Measurements from ENCODE around the gene NLRC3.

NLRC3 gene

DNA sequence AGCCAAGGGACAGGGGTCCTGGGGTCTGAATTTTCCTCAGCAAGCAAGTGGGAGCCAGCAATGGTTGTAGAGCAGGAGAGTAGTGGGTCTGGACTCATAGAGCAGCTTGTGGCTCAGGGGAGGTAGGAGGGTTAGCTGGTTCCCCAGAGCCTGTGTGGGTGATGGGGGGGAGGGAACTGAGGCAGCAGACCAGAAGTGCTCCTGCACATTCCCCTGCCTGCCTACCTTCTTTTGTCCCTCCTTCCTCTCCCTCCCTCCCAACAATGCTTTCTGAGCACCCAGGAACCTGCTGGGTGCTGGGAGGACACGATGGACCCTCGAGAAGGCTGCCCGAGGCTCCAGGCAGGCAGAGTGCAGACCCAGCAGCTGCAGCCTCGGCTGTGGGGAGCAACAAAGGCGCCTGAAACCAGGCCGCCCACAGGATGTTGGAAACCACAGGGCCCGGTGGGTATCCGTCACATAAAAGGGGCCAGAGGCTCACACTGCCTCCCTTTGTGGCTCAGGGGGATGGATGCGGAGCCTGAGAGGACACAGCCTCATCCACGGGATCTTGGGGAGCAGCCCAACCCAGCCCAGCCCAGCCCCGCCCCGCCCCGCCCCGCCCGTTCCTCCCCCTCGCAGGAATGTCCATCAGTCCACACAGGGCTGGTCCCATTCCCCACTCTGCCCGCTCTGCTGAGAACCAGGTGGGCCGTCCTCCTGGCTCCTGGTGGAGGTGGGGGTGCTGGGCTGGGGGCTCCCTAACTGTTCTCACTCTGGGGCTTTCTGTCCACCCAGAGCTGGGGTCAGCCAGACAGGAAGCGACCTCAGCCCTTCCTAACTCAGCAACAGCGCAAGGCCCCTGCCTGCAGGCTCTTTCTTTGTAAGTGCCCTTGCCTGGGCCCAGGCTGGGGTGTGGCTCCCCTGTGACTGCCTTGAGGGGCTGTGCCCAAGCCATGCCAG lies 1.7 kb upstream of the NLRC3 start:
- no peak for DNase-seq

DNA sequence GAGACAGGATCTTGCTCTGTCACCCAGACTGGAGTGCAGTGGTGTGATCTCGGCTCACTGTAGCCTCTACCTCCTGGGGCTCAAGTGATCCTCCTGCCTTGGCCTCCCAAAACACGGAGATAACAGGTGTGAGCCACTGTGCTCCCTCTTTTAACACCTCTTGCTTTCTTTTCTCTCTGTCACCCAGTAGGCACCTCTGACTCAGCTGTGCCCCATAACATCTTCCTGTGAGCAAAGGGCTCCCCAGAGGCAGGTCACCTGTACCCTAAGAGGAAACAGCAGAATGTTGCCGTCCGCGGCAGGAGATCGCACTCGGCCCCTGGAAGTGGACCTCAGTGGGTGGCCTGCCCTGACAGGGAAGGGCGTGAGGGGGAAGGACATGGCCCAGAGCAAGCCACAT lies 918 bp upstream of the NLRC3 start:
- DNase-seq: no peak

DNA sequence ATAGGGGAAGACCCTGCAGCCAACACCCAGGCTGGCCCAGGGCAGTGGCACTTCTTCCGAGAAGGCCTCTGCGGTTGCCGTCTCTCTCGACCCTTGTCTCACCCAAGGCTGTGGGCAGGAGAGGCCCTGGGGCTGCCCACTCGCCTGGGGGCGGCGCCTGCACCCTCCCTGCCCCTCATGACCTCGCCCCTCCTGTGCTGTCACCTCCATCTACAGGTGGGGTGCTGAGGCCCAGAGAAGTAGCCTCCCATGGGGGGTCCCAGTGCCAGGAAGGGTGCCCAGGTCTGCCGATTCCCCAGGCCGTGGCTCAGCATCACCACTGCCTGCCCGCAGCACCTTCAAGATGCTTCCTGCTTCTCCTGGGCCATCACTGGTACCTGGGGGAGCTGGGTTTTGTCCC lies 992 bp downstream of the NLRC3 start:
- DNase-seq: no peak

GRCh38 chr16:3575491-3575890 lies 1.7 kb downstream of the NLRC3 start:
- no peak for DNase-seq

- DNase-seq: no peak
These were observed 3.0 kb downstream of the NLRC3 start for GRCh38 chr16:3574195-3574594.

DNA sequence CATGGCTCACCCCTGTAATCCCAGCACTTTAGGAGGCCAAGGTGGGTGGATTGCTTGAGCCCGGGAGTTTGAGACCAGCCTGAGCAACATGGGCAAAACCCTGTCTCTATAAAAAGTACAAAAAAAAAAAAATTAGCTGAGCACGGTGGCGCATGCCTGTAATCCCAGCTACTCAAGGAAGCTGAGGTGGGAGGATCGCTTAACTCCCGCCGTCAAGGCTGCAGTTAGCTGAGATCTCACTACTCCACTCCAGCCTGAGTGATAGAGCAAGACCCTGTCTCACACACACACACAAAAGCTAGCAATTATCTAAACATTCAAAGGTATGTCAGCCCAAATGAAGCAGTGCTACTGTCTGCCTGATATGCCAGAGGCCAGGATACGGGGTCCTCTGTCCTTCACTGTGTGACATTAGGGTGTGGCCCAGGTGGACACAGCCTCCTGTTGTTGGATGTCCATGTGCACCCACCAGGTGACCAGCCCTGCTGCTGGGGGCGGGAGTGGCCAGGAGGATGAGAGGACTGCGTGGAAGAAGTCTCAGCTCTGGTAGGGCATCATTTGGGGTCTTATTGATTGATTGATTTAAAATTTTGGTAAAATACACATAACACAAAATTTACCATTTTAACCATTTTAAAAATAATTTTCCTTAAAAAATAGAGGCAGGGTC lies 3.9 kb downstream of the NLRC3 start:
- no peak for DNase-seq

DNA sequence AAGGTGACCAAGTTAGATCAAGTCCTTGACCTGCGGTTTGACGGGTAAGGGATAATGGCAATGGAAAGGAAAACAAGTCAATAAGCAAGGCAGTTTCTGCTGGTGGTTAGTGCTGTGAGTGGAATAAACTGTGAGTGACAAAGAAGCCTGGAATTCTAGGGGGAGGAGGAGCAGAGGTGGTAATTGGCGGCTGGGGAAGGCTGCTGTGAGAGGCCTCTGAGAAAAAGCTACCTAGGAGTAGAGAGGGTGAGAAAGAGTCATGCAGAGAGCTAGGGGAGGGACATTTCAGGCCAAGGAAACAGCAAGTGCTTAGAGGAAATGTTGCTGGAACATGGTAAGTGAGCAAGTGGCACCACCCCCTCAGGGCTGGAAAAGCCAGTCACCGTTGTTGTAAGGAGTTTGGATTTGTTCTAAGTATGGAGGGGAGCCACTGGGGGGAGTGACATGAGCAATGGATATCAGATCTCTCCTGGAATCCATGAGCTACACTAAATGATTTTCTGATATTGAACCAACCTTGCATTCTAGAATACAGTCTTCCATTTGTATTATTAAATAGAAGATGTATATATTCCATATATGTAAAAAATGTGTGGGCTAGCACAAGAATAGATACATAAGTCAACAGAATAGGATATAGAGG lies 6.7 kb downstream of the NLRC3 start:
- DNase-seq: no peak

- no peak for DNase-seq
These were observed 7.4 kb downstream of the NLRC3 start for GRCh38 chr16:3569851-3570250.

DNA sequence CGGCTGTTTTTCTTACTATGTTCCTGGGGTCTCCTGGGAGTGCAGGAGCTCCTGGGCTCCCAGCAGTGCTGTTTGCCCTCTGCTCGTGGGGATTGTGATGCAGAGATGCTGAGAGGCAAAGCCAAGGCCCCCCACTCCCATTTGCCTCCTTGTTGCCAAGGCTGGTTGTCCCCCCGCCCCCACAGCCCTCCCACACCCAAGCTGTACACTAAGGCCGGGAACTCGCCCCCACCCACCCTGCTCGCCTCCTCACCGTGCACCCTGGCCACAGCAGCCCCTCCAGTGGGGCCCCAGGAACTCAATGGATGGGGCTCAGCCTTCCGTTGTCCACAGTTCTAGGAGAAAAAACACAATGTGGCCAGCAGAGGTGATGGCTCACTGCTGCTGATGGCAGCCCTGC lies 10.2 kb downstream of the NLRC3 start:
- no peak for DNase-seq

- no peak for DNase-seq
These were observed 12.4 kb downstream of the NLRC3 start for GRCh38 chr16:3564889-3565141.

DNA sequence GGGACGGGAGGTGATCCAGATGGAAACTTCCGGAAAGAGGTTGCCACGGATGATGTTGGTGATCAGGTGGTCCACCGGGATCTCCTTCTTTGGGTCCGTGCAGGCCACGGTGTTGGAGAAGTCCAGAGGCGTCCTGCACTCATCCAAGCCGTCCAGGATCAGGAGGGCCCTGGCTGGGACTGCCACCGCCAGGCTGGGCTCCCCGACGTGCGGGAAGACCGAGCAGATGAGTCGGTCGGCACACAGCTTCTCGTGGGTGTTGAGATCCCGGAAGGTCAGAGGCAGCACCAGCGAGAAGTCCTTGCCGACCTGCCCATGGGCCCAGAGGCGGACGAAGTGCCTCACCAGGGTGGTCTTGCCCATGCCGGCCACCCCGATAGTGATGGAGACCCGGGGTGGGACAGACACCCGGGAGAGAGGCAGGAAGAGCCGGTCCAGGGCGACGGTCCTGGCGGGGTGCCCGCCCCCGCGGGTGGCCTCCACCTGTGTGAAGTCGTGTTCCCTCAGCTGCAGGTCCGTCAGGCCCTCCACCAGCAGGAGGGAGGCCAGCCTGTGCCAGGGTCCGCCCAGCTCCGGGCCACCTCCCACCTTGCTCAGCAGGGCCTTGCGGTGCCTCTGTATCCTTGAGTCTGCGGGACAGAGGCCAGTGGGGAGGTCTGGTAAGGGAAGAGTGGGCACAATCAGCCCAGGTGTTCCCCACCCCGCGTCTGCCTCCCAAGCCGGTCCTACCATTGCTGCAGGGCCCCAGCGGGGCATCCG lies 12.9 kb downstream of the NLRC3 start:
- DNase-seq: no peak

- DNase-seq: no peak
These were observed 14.2 kb downstream of the NLRC3 start for GRCh38 chr16:3562914-3563480.

- DNase-seq: no peak
These were observed 15.6 kb downstream of the NLRC3 start for GRCh38 chr16:3561626-3562025.

GRCh38 chr16:3554351-3554928 lies 22.8 kb downstream of the NLRC3 start:
- no peak for DNase-seq

DNA sequence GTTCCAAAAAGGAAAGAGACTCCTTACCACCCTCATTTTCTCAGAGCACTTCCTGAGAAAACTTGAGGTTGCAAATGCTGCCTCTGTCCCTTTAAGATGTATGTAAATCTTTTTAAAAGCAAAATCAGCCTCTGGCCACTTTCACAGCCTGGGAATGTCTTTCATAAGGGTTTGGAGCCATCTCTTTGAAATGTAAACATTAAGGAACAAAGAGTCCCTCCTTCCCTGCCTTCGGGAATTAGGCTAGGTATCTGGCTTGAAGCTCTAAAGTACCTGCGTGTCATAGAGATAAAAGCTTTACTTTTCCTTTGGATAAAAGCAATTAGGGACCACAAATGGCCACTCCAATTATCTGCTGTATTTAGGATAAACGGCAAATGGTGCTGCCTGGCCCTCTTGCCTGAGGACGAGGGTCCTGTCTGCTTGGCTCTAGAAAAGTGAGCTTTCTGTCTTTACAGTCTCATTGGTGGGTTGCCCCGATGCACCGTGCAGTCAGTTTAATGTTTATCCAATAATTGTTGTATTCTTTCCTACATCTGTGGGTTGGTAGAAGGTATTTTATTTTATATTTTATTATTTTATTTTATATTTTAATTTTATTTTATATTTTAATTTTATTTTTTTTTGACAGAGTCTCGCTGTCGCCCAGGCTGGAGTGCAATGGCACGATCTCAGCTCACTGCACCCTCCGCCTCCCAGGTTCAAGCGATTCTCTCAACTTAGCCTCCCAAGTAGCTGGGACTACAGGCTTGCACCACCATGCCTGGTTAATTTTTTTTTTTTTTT lies 23.9 kb downstream of the NLRC3 start:
- DNase-seq: no peak

GRCh38 chr16:3550851-3551847 lies 26.1 kb downstream of the NLRC3 start:
- DNase-seq: no peak

DNA sequence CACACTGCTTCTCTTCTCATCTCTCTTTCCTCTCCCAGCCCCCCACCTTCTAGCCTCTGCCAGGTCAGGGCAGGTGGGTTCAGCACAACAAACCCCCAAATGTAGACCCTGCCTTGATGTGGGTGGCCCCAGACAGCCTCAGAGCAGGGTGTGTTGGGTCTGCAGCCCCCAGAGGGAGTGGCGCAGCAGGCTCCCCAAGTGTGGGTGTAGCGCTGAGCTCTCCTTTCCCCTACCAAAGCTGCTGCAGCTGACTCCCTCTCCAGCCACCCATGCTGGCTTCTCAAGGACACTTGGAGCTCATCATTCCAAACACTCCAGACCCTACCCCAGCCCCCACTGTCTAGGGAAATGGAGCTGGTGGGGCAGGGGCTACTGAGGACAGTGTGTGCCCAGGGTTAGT lies 27.3 kb downstream of the NLRC3 start:
- DNase-seq: no peak

DNA sequence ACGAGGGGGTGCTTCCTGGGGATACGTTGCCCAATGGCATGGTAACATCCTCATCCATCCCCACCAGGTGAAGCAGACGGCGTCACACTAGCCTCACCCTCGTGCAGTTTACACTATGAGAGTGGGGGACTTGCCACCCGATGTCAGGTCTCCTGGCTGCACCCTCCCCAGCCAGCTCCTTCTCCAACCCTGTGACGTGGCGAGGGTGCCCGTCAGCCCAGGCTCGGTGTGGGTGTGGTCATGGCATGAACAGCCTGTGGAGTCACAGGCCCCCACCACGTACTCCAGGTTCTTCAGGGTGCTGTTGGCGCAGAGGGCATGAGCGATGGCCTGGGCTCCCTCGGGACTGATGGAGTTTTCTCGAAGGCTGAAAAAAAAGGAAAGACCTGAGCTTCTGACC lies 28.3 kb downstream of the NLRC3 start:
- no peak for DNase-seq

- DNase-seq: no peak
These were observed 28.8 kb downstream of the NLRC3 start for GRCh38 chr16:3548445-3548844.

- DNase-seq: no peak
These were observed 30.1 kb downstream of the NLRC3 start for GRCh38 chr16:3546986-3547682.
